Activated T-cell treated with anti-CD3 and anti-CD28 coated beads, Interleukin-2, amount 50 U/mL, for 24 hours (primary cell): Measurements from ENCODE around the gene TTLL1.

Source experiments
- DNase-seq: peaks from one replicate; pipeline ENCODE4 v3.0.0-alpha.2; 2020
- H3K27ac Mint-ChIP-seq: 2 replicates; pipeline ENCODE4 v1.8.0; 2020; ENCODE audit warnings: mild to moderate bottlenecking, mixed read lengths
- H3K27me3 Mint-ChIP-seq: 2 replicates; pipeline ENCODE4 v1.8.0; 2020; ENCODE audit warnings: mixed read lengths
- H3K36me3 Mint-ChIP-seq: 2 replicates; pipeline ENCODE4 v1.8.0; 2020; ENCODE audit warnings: low read depth, mixed read lengths
- H3K4me1 Mint-ChIP-seq: 2 replicates; pipeline ENCODE4 v1.8.0; 2020; ENCODE audit warnings: low read depth, mixed read lengths
- H3K4me3 Mint-ChIP-seq: 2 replicates; pipeline ENCODE4 v1.8.0; 2020; ENCODE audit warnings: mild to moderate bottlenecking, moderate library complexity, mixed read lengths
- H3K9me3 Mint-ChIP-seq: 2 replicates; pipeline ENCODE4 v1.8.0; 2020; ENCODE audit warnings: mixed read lengths

Gene TTLL1

GRCh38 chr22:43098356-43098755 lies 9.2 kb upstream of the TTLL1 start:
- no peak overlapping the region for H3K4me3 Mint-ChIP-seq
- peaks cover 6% of the 10 kb centered on the region for H3K4me1 Mint-ChIP-seq
- no peaks in the 10 kb centered on the region for H3K36me3 Mint-ChIP-seq
- no peak for DNase-seq
- H3K27me3 Mint-ChIP-seq = no peaks in the 10 kb centered on the region
- peaks cover 7% of the 10 kb centered on the region for H3K9me3 Mint-ChIP-seq
- H3K27ac Mint-ChIP-seq = no peak overlapping the region

- no peak overlapping the region for H3K27ac Mint-ChIP-seq
- peaks cover 7% of the 10 kb centered on the region for H3K9me3 Mint-ChIP-seq
- H3K27me3 Mint-ChIP-seq = no peaks in the 10 kb centered on the region
- no peak for DNase-seq
- no peak overlapping the region for H3K4me3 Mint-ChIP-seq
- H3K4me1 Mint-ChIP-seq = peaks cover 6% of the 10 kb centered on the region
- H3K36me3 Mint-ChIP-seq = no peaks in the 10 kb centered on the region
These were observed 7.2 kb upstream of the TTLL1 start for GRCh38 chr22:43096420-43096819.

GRCh38 chr22:43094551-43094950 lies 5.4 kb upstream of the TTLL1 start:
- Mint-ChIP-seq H3K9me3 (peaks cover 7% of the 10 kb centered on the region), H3K4me1 (peaks cover 5% of the 10 kb centered on the region), H3K27ac (no peak overlapping the region), H3K27me3 (no peaks in the 10 kb centered on the region), H3K4me3 (no peak overlapping the region), H3K36me3 (no peaks in the 10 kb centered on the region)
- DNase-seq = no peak

GRCh38 chr22:43094085-43094484 lies 4.9 kb upstream of the TTLL1 start:
- Mint-ChIP-seq H3K36me3 (no peaks in the 10 kb centered on the region), H3K27ac (no peak overlapping the region), H3K4me3 (no peak overlapping the region), H3K9me3 (peaks cover 7% of the 10 kb centered on the region), H3K27me3 (no peaks in the 10 kb centered on the region), H3K4me1 (peaks cover 8% of the 10 kb centered on the region)
- no peak for DNase-seq

- H3K9me3 Mint-ChIP-seq = peaks cover 7% of the 10 kb centered on the region
- DNase-seq = no peak
- peaks cover 14% of the 10 kb centered on the region for H3K4me1 Mint-ChIP-seq
- H3K27ac Mint-ChIP-seq = no peak overlapping the region
- H3K36me3 Mint-ChIP-seq = peaks cover 3% of the 10 kb centered on the region
- no peaks in the 10 kb centered on the region for H3K27me3 Mint-ChIP-seq
- no peak overlapping the region for H3K4me3 Mint-ChIP-seq
These were observed 2.9 kb upstream of the TTLL1 start for GRCh38 chr22:43092085-43092484.

- Mint-ChIP-seq H3K27ac (peak overlapping the region; percentile 61), H3K9me3 (no peaks in the 10 kb centered on the region), H3K27me3 (no peaks in the 10 kb centered on the region), H3K4me1 (peaks cover 27% of the 10 kb centered on the region), H3K4me3 (peak overlapping the region; percentile 87), H3K36me3 (peaks cover 4% of the 10 kb centered on the region)
- peak; percentile 51 for DNase-seq
These were observed 1.1 kb upstream of the TTLL1 start for GRCh38 chr22:43090130-43090789.

- Mint-ChIP-seq H3K27ac (peak overlapping the region; percentile 95), H3K4me1 (peaks cover 27% of the 10 kb centered on the region), H3K36me3 (peaks cover 5% of the 10 kb centered on the region), H3K27me3 (no peaks in the 10 kb centered on the region), H3K4me3 (peak overlapping the region; percentile 87), H3K9me3 (no peaks in the 10 kb centered on the region)
- DNase-seq = no peak
These were observed 586 bp downstream of the TTLL1 start for GRCh38 chr22:43088627-43088983.

GRCh38 chr22:43085658-43086606 lies 3.3 kb downstream of the TTLL1 start:
- no peak overlapping the region for H3K27ac Mint-ChIP-seq

GRCh38 chr22:43081968-43082367 lies 7.2 kb downstream of the TTLL1 start:
- Mint-ChIP-seq H3K27me3 (no peaks in the 10 kb centered on the region), H3K27ac (no peak overlapping the region), H3K9me3 (no peaks in the 10 kb centered on the region), H3K4me3 (no peak overlapping the region), H3K36me3 (peaks cover 2% of the 10 kb centered on the region), H3K4me1 (peaks cover 12% of the 10 kb centered on the region)
- no peak for DNase-seq

More at GRCh38 chr22:43085658-43086606, 3.3 kb downstream of the TTLL1 start:
- Mint-ChIP-seq H3K36me3 (peaks cover 5% of the 10 kb centered on the region), H3K4me3 (no peak overlapping the region), H3K9me3 (no peaks in the 10 kb centered on the region), H3K4me1 (peaks cover 27% of the 10 kb centered on the region), H3K27me3 (no peaks in the 10 kb centered on the region)
- no peak for DNase-seq

GRCh38 chr22:43080616-43081015 lies 8.6 kb downstream of the TTLL1 start:
- Mint-ChIP-seq H3K4me3 (no peak overlapping the region), H3K4me1 (peaks cover 1% of the 10 kb centered on the region), H3K27me3 (no peaks in the 10 kb centered on the region), H3K9me3 (no peaks in the 10 kb centered on the region), H3K36me3 (peaks cover 2% of the 10 kb centered on the region), H3K27ac (no peak overlapping the region)
- DNase-seq = no peak

GRCh38 chr22:43079742-43080141 lies 9.4 kb downstream of the TTLL1 start:
- no peak overlapping the region for H3K27ac Mint-ChIP-seq
- no peak overlapping the region for H3K4me3 Mint-ChIP-seq
- no peaks in the 10 kb centered on the region for H3K27me3 Mint-ChIP-seq
- peaks cover 3% of the 10 kb centered on the region for H3K36me3 Mint-ChIP-seq
- H3K4me1 Mint-ChIP-seq = no peaks in the 10 kb centered on the region
- no peaks in the 10 kb centered on the region for H3K9me3 Mint-ChIP-seq
- DNase-seq = no peak

- H3K4me1 Mint-ChIP-seq = no peaks in the 10 kb centered on the region
- no peak overlapping the region for H3K4me3 Mint-ChIP-seq
- H3K27ac Mint-ChIP-seq = no peak overlapping the region
- peaks cover 3% of the 10 kb centered on the region for H3K36me3 Mint-ChIP-seq
- H3K9me3 Mint-ChIP-seq = no peaks in the 10 kb centered on the region
- no peaks in the 10 kb centered on the region for H3K27me3 Mint-ChIP-seq
- no peak for DNase-seq
These were observed 10.7 kb downstream of the TTLL1 start for GRCh38 chr22:43078522-43078921.

- no peak for DNase-seq
- Mint-ChIP-seq H3K4me3 (no peak overlapping the region), H3K36me3 (peaks cover 3% of the 10 kb centered on the region), H3K4me1 (no peaks in the 10 kb centered on the region), H3K9me3 (no peaks in the 10 kb centered on the region), H3K27me3 (no peaks in the 10 kb centered on the region), H3K27ac (no peak overlapping the region)
These were observed 11.9 kb downstream of the TTLL1 start for GRCh38 chr22:43077121-43077877.

- peaks cover 30% of the 10 kb centered on the region for H3K36me3 Mint-ChIP-seq
- H3K9me3 Mint-ChIP-seq = no peaks in the 10 kb centered on the region
- no peaks in the 10 kb centered on the region for H3K27me3 Mint-ChIP-seq
- H3K27ac Mint-ChIP-seq = no peak overlapping the region
- no peak overlapping the region for H3K4me3 Mint-ChIP-seq
- H3K4me1 Mint-ChIP-seq = no peaks in the 10 kb centered on the region
- no peak for DNase-seq
These were observed 22.3 kb downstream of the TTLL1 start for GRCh38 chr22:43066844-43067385.
